ENCODE measurements around the gene ABR.

ABR gene

GRCh38 chr17:1179818-1180742 is at the start of gene ABR:
ABR (minus strand) TSS chr17:1179981; CDS start chr17:1179727, 254 bp downstream.
- Histone ChIP-seq H3K9ac (ENCODE audit: low read depth, low read length) (no peak within 1 kb of the TSS), H3K4me3 (ENCODE audit: low read depth in 1 of 2, low read length in 2 of 2) (no peak within 1 kb of the TSS), H3K9me3 (ENCODE audit: insufficient read depth, low read length, severe bottlenecking) (no peaks in the 10 kb centered on the region), H3K36me3 (ENCODE audit: insufficient read depth, low read length) (no peaks in the 10 kb centered on the region), H3K4me1 (ENCODE audit: insufficient read depth, low read length) (no peaks in the 10 kb centered on the region), H2AFZ (ENCODE audit: low read depth, low read length) (no peak within 1 kb of the TSS), H3K4me2 (ENCODE audit: insufficient read depth, low read length) (no peak within 1 kb of the TSS), H3K27me3 (ENCODE audit: insufficient read depth, low read length, poor library complexity) (no peaks in the 10 kb centered on the region), H3K79me2 (ENCODE audit: insufficient read depth, low read length) (no peaks in the 10 kb centered on the region), H3K27ac (ENCODE audit: low read length) (no peak within 1 kb of the TSS), H4K20me1 (ENCODE audit: insufficient read depth, low read length) (peaks cover 3% of the 10 kb centered on the region; the same call in 1 of the 2 replicates)
- no peak for TF ChIP-seq EZH2 (IDR thresholded peaks at IDR 0.05; ENCODE audit: borderline replicate concordance, low read depth, low read length, severe bottlenecking)
- no peak for TF ChIP-seq CTCF (IDR thresholded peaks at IDR 0.05; ENCODE audit: borderline replicate concordance, extremely low read depth, low read length, poor library complexity, severe bottlenecking)
- no peak for DNase-seq
- ATAC-seq (ENCODE audit: insufficient read depth, low read depth) = no peak

- Histone ChIP-seq H3K4me3 (ENCODE audit: low read depth in 1 of 2, low read length in 2 of 2) (no peak overlapping the region), H2AFZ (ENCODE audit: low read depth, low read length) (no peak overlapping the region), H3K9ac (ENCODE audit: low read depth, low read length) (no peak overlapping the region), H3K4me2 (ENCODE audit: insufficient read depth, low read length) (no peak overlapping the region), H3K27ac (ENCODE audit: low read length) (no peak overlapping the region), H3K27me3 (ENCODE audit: insufficient read depth, low read length, poor library complexity) (no peaks in the 10 kb centered on the region), H3K4me1 (ENCODE audit: insufficient read depth, low read length) (no peaks in the 10 kb centered on the region), H3K36me3 (ENCODE audit: insufficient read depth, low read length) (no peaks in the 10 kb centered on the region), H3K9me3 (ENCODE audit: insufficient read depth, low read length, severe bottlenecking) (no peaks in the 10 kb centered on the region), H3K79me2 (ENCODE audit: insufficient read depth, low read length) (no peaks in the 10 kb centered on the region), H4K20me1 (ENCODE audit: insufficient read depth, low read length) (no peaks in the 10 kb centered on the region; the same call in 1 of the 2 replicates)
- DNase-seq (no peak), ATAC-seq (ENCODE audit: insufficient read depth, low read depth) (no peak)
- TF ChIP-seq EZH2 (IDR thresholded peaks at IDR 0.05; ENCODE audit: borderline replicate concordance, low read depth, low read length, severe bottlenecking) (no peak), CTCF (IDR thresholded peaks at IDR 0.05; ENCODE audit: borderline replicate concordance, extremely low read depth, low read length, poor library complexity, severe bottlenecking) (no peak)
Measured at GRCh38 chr17:1229349-1229899, 49.6 kb upstream of the ABR start.

DNA sequence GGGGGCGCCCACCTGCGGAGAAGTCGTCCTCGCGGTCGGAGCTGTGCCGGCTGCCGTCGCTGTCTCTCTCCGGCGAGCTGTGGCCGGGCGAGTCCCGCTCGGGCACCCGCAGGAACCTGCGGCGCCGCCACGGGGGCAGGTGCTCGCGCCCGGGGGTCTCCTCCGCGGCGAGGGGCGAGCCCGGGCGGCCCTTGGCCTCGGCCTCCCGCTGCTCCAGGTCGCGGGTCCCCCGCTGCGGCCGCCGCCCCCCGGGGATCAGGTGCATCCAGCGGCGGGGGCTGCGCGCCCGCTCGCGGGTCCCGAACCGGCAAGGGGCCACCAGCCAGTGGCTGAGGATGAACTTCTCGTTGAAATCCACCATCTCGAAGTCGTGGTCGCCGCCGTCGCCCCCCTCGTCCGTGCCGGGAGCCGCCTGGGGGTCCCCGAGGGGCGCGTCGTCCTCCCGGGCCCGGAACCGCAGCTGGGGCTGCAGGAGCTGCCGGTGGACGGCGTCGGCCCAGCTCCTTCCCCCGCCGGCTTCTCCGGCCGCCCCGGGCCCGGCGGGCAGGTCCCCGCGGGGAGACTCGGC is 49.1 kb upstream of the ABR start:
- TF ChIP-seq EZH2 (IDR thresholded peaks at IDR 0.05; ENCODE audit: borderline replicate concordance, low read depth, low read length, severe bottlenecking) (no peak), CTCF (IDR thresholded peaks at IDR 0.05; ENCODE audit: borderline replicate concordance, extremely low read depth, low read length, poor library complexity, severe bottlenecking) (no peak)
- no peak overlapping the region for H3K4me2 ChIP-seq (ENCODE audit: insufficient read depth, low read length)
- H3K36me3 ChIP-seq (ENCODE audit: insufficient read depth, low read length) = no peaks in the 10 kb centered on the region
- H3K9me3 ChIP-seq (ENCODE audit: insufficient read depth, low read length, severe bottlenecking) = no peaks in the 10 kb centered on the region
- no peak overlapping the region for H3K27ac ChIP-seq (ENCODE audit: low read length)
- H3K9ac ChIP-seq (ENCODE audit: low read depth, low read length) = no peak overlapping the region
- no peaks in the 10 kb centered on the region for H3K4me1 ChIP-seq (ENCODE audit: insufficient read depth, low read length)
- ATAC-seq (ENCODE audit: insufficient read depth, low read depth) = no peak
- H3K4me3 ChIP-seq (ENCODE audit: low read depth in 1 of 2, low read length in 2 of 2) = no peak overlapping the region
- no peaks in the 10 kb centered on the region for H3K79me2 ChIP-seq (ENCODE audit: insufficient read depth, low read length)
- H4K20me1 ChIP-seq (ENCODE audit: insufficient read depth, low read length) = no peaks in the 10 kb centered on the region; the same call in 1 of the 2 replicates
- H2AFZ ChIP-seq (ENCODE audit: low read depth, low read length) = no peak overlapping the region
- no peaks in the 10 kb centered on the region for H3K27me3 ChIP-seq (ENCODE audit: insufficient read depth, low read length, poor library complexity)
- no peak for DNase-seq

All from DND-41 (cell line).